Stimulated activated naive CD8-positive, alpha-beta T cell treated with anti-CD3 and anti-CD28 coated beads, Interleukin-15, amount 100 ng/mL, for 72 hours (primary cell): ENCODE results near the gene COMMD4.
"Not testable (repeated sequence)": the region's sequence is repeated elsewhere in the genome, so short reads cannot be mapped to it uniquely, and the experiment has no call there.

Experiments used
- ATAC-seq: fragments of 150-1000 bp; cut with Tn5 transposase; 2 replicates; pipeline ENCODE4 v1.10.0; 2021; ENCODE audit warnings: mild to moderate bottlenecking, moderate library complexity
- DNase-seq, 2 donors: peaks; one replicate each; pipeline ENCODE4 v3.0.0; 2021 to 2022
- H3K27ac Mint-ChIP-seq, 2 donors: one replicate each; pipeline ENCODE4 v1.8.0; 2022; ENCODE audit warnings: mild to moderate bottlenecking in 2 of 2, mixed read lengths in 2 of 2, moderate library complexity in 2 of 2
- H3K27me3 Mint-ChIP-seq: one replicate; pipeline ENCODE4 v1.8.0; 2022; ENCODE audit warnings: mixed read lengths
- H3K4me1 Mint-ChIP-seq: one replicate; pipeline ENCODE4 v1.8.0; 2022; ENCODE audit warnings: mild to moderate bottlenecking, mixed read lengths
- H3K4me3 Mint-ChIP-seq, 2 donors: one replicate each; pipeline ENCODE4 v1.8.0; 2022; ENCODE audit warnings: mild to moderate bottlenecking in 2 of 2, mixed read lengths in 2 of 2, moderate library complexity in 1 of 2
- H3K9me3 Mint-ChIP-seq, 2 donors: one replicate each; pipeline ENCODE4 v1.8.0; 2022; ENCODE audit warnings: mixed read lengths in 2 of 2

COMMD4 gene

DNA sequence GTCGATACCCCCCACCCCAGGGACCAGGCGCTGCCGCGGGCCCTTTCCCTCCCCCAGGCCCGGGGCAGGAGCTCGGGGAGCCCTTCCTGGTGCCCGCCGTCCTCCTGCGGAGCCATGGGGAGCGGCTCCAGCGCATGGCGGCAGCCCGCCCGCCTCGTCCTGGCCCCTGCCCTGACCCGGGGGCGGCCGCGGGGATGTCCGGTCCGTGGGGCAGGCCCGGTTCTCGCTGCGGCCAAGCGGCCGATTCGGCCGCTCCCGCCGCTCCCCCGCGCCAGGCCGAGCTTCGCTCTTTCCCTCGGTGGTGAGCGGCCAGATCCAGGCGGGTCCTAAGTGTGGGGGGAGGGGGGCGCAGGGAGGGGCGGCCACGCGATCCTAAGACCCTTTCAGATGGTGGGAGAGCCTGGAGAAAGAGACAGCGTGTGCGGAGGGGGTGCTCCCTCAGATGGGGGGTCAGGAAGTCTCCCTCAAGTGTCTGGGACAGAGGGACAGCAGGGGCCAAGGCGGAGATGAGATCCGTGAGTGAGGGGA lies 12.2 kb downstream of the COMMD4 start:
- no peak for ATAC-seq
- Mint-ChIP-seq H3K4me1 (peaks cover 44% of the 10 kb centered on the region), H3K9me3 (peaks cover 14 to 26% of the 10 kb centered on the region in 2 donors), H3K27me3 (no peaks in the 10 kb centered on the region), H3K27ac (no peak overlapping the region), H3K4me3 (peak overlapping the region; percentile 82 to 95)
- no peak for DNase-seq

DNA sequence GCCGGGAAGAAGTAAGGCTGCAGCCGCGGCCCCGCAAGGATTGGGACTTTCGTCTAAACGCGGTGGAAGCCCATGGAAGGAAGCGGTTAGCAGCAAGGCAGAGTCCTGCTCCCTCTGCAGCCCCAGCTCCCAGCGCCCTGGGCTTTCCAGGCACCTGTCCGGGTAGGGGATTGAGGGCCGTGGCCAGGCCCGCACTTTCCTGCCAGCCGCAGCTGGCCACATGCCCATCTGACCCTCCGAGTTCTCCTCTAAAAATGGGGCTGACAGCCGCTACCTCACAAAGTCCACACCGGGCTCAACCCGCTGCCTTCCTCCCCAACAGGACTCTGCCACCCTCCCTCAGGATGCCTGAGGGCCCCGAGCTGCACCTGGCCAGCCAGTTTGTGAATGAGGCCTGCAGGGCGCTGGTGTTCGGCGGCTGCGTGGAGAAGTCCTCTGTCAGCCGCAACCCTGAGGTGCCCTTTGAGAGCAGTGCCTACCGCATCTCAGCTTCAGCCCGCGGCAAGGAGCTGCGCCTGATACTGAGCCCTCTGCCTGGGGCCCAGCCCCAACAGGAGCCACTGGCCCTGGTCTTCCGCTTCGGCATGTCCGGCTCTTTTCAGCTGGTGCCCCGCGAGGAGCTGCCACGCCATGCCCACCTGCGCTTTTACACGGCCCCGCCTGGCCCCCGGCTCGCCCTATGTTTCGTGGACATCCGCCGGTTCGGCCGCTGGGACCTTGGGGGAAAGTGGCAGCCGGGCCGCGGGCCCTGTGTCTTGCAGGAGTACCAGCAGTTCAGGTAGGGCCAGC lies 12.9 kb downstream of the COMMD4 start:
- no peak overlapping the region for H3K27ac Mint-ChIP-seq
- no peak for ATAC-seq
- no peak for DNase-seq
- peak overlapping the region; percentile 63 to 76 for H3K4me3 Mint-ChIP-seq
- peaks cover 44% of the 10 kb centered on the region for H3K4me1 Mint-ChIP-seq
- H3K9me3 Mint-ChIP-seq, result peaks cover 14 to 26% of the 10 kb centered on the region in 2 donors
- no peaks in the 10 kb centered on the region for H3K27me3 Mint-ChIP-seq

DNA sequence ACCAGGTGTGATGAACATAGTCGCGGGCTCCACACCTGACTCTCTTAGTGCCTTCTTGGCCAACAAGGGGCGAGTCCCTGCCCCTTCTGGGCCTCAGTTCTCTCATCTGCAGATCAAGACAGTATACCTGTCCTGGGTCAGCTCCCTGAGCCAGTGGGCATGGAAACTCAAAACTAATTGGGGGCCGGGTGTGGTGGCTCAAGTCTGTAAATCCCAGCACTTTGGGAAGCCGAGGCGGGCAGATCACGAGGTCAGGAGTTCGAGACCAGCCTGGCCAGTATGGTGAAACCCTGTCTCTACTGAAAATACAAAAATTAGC lies 13.4 kb downstream of the COMMD4 start:
- Mint-ChIP-seq H3K4me3 (peak overlapping the region; percentile 19 to 76), H3K4me1 (peaks cover 44% of the 10 kb centered on the region), H3K9me3 (peaks cover 14 to 26% of the 10 kb centered on the region in 2 donors)
- H3K27ac Mint-ChIP-seq, DNase-seq, ATAC-seq, H3K27me3 Mint-ChIP-seq: not testable (repeated sequence)

GRCh38 chr15:75349851-75350588 lies 14.2 kb downstream of the COMMD4 start:
- H3K4me1 Mint-ChIP-seq, result peaks cover 44% of the 10 kb centered on the region
- H3K27me3 Mint-ChIP-seq, result no peaks in the 10 kb centered on the region
- peaks cover 14 to 26% of the 10 kb centered on the region in 2 donors for H3K9me3 Mint-ChIP-seq
- DNase-seq (peak; percentile 65 to 92), ATAC-seq (peak; percentile 95)
- peak overlapping the region; percentile 86 to 96 for H3K27ac Mint-ChIP-seq
- peak overlapping the region in 1 of 2 donors; percentile 45 for H3K4me3 Mint-ChIP-seq

GRCh38 chr15:75350601-75351361 lies 14.9 kb downstream of the COMMD4 start:
- Mint-ChIP-seq H3K4me3 (no peak overlapping the region), H3K27ac (no peak overlapping the region)

GRCh38 chr15:75352186-75353080 lies 16.6 kb downstream of the COMMD4 start:
- Mint-ChIP-seq H3K4me1 (peaks cover 35% of the 10 kb centered on the region), H3K27ac (no peak overlapping the region), H3K4me3 (no peak overlapping the region), H3K9me3 (peaks cover 14 to 26% of the 10 kb centered on the region in 2 donors), H3K27me3 (no peaks in the 10 kb centered on the region)
- ATAC-seq (no peak), DNase-seq (no peak)

More at GRCh38 chr15:75350601-75351361, 14.9 kb downstream of the COMMD4 start:
- DNase-seq (no peak), ATAC-seq (no peak)
- Mint-ChIP-seq H3K9me3 (peaks cover 14 to 26% of the 10 kb centered on the region in 2 donors), H3K4me1 (peaks cover 44% of the 10 kb centered on the region), H3K27me3 (no peaks in the 10 kb centered on the region)

GRCh38 chr15:75353604-75354003 lies 17.7 kb downstream of the COMMD4 start:
- peaks cover 14 to 22% of the 10 kb centered on the region in 2 donors for H3K9me3 Mint-ChIP-seq
- DNase-seq (no peak), ATAC-seq (no peak)
- H3K27ac Mint-ChIP-seq, result no peak overlapping the region
- peaks cover 25% of the 10 kb centered on the region for H3K4me1 Mint-ChIP-seq
- no peaks in the 10 kb centered on the region for H3K27me3 Mint-ChIP-seq
- H3K4me3 Mint-ChIP-seq, result no peak overlapping the region

DNA sequence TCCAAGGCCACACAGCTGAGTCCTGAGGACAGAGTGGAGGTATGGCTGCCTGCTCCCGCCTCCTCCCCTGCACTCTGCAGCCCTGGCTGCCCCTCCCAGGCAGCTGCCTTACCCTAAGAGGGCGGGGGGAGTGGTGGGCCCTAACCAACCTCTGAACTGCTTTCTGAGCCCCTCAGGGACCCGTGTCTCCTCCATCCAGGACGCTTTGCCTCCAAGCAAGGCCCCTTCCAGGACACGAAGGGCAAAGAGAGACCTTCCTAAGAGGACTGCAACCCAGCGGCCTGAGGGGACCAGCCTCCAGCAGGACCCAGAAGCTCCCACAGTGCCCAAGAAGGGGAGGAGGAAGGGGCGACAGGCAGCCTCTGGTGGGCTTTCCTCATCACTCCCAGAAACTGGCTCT lies 18.6 kb downstream of the COMMD4 start:
- Mint-ChIP-seq H3K9me3 (peaks cover 14 to 16% of the 10 kb centered on the region in 2 donors), H3K27me3 (no peaks in the 10 kb centered on the region), H3K4me1 (peaks cover 17% of the 10 kb centered on the region), H3K4me3 (no peak overlapping the region), H3K27ac (no peak overlapping the region)
- ATAC-seq (no peak), DNase-seq (no peak)

DNA sequence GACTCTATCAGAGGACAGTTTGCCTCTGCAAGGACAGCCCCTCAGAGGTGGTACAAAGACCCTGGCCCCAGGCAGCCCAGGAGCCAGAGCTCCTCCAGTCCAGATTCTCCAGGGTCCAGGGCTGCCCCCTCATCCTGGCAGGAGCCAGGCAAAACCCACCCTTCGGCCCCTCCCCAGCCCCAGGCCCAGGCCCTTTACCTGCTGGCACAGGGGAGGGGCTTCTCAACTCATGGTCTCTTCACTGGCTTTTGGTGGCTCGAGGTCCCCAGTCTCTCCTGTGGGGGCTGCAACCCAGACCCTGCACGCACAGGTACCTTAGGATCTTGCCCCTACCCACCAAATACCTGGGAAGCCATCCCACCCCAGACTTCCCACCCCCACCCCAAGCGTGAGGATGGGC lies 19.5 kb downstream of the COMMD4 start:
- no peak for ATAC-seq
- H3K27me3 Mint-ChIP-seq, result no peaks in the 10 kb centered on the region
- peaks cover 8% of the 10 kb centered on the region for H3K4me1 Mint-ChIP-seq
- no peak overlapping the region for H3K27ac Mint-ChIP-seq
- no peak for DNase-seq
- peaks cover 6 to 7% of the 10 kb centered on the region in 2 donors for H3K9me3 Mint-ChIP-seq
- no peak overlapping the region for H3K4me3 Mint-ChIP-seq

DNA sequence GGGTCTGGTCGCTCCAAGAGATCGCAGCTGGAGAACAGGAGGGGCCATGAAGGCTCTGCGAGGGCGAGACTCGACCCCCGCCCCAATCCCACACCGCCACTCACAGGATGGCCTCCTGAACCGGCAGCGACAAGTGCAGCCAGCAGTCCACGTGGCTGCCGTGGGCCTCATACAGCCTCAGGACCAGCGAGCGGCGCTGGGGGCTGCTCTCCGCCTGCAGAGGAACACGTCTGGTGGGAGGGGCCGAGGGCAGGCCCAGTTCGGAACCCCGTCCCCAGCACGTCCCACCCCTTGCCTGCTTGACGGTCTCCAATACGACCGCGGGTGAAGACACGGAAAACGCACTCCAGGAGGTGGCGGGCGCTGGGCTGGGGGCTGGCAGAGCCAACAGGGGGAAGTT lies 20.1 kb downstream of the COMMD4 start:
- ATAC-seq, result no peak
- Mint-ChIP-seq H3K4me3 (no peak overlapping the region), H3K27me3 (no peaks in the 10 kb centered on the region), H3K4me1 (peaks cover 1% of the 10 kb centered on the region), H3K9me3 (peaks cover 0 to under 1% of the 10 kb centered on the region in 2 donors), H3K27ac (no peak overlapping the region)
- no peak for DNase-seq

DNA sequence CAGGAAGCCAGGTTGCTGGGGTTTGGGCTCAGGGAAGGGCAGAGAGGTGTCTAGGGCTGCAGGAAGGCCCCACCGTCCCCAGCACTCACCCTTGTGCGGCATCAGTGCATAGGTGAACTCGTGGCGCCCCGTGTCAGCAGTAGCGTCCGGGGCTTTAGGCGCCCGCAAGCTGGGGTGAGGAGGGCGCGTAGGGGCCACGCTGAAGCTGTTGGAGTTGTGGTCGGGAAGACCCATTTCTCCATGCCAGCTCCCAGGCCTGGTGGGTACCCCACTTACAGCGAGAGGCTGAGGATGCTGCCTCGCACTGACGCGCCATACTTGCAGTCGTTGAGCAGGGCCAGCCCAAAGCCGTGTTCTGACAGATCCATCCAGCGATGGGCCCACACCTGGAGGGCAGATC lies 20.7 kb downstream of the COMMD4 start:
- no peak overlapping the region for H3K4me3 Mint-ChIP-seq
- H3K9me3 Mint-ChIP-seq, result no peaks in the 10 kb centered on the region
- ATAC-seq (no peak), DNase-seq (no peak)
- no peaks in the 10 kb centered on the region for H3K27me3 Mint-ChIP-seq
- no peaks in the 10 kb centered on the region for H3K4me1 Mint-ChIP-seq
- H3K27ac Mint-ChIP-seq, result no peak overlapping the region

DNA sequence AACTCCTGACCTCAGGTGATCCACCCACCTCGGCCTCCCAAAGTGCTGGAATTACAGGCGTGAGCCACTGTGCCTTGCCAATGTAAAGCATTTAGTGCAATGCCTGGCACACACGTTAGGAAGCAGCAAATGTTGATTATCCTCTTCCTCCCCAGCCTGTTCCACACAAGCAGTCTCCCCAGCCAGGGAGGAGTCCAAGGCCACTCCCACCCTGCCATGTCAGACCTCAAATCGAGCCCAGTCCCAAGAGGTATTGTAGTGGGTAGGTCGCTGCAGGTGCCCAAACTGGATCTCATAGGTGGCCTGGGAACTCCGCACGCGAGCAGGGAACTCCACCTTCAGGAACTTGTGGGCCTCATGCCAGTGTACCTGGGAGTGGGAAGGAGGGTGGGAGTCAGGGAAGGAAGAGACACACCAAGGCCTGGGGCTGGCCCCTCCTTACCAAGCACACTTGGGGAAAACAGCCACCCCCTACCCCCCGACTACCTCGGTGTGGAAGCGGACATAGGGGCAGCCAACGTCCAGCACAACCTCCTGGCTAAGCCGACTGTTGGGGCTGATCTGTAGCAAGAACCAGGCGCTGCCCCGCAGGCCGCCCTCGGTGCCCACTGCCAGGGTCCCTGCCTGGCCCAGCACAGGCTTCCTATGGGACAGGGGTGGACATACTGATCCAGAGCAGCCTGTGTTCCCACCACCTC lies 22.3 kb downstream of the COMMD4 start:
- no peaks in the 10 kb centered on the region for H3K9me3 Mint-ChIP-seq
- H3K4me1 Mint-ChIP-seq, result no peaks in the 10 kb centered on the region
- H3K27me3 Mint-ChIP-seq, result no peaks in the 10 kb centered on the region
- DNase-seq (no peak), ATAC-seq (no peak)
- H3K27ac Mint-ChIP-seq, result no peak overlapping the region
- H3K4me3 Mint-ChIP-seq, result no peak overlapping the region

GRCh38 chr15:75358771-75359536 lies 23.1 kb downstream of the COMMD4 start:
- Mint-ChIP-seq H3K4me1 (peaks cover under 1% of the 10 kb centered on the region), H3K4me3 (no peak overlapping the region), H3K9me3 (no peaks in the 10 kb centered on the region), H3K27me3 (no peaks in the 10 kb centered on the region), H3K27ac (no peak overlapping the region)
- no peak for ATAC-seq
- DNase-seq, result no peak
